Activated T-cell treated with anti-CD3 and anti-CD28 coated beads for 4 hours (primary cell): Measurements from ENCODE around the gene PLEKHD1.

Experiments
- DNase-seq: peaks from one replicate; pipeline ENCODE4 v3.0.0-alpha.2; 2020

The PLEKHD1 gene

GRCh38 chr14:69522026-69522425 is 37.5 kb downstream of the PLEKHD1 start:
- DNase-seq, result no peak

DNA sequence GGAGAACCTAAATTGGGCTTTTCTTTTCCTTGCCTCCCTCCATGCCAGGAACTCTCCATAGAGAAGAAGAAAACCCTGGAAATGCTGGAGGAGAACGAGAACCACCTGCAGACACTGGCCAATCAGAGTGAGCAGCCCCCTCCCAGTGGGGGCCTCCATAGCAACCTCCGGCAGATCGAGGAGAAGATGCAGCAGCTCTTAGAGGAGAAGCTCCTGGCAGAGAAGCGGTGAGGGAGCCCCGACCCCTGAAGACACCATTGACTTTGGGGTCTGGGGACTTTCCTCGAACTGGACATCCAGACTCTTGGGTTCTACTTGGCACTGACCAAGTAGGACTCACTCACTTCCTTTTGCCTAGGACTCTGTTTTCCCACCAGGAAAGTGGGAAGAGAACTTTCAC is 41.4 kb downstream of the PLEKHD1 start:
- DNase-seq, result no peak

DNA sequence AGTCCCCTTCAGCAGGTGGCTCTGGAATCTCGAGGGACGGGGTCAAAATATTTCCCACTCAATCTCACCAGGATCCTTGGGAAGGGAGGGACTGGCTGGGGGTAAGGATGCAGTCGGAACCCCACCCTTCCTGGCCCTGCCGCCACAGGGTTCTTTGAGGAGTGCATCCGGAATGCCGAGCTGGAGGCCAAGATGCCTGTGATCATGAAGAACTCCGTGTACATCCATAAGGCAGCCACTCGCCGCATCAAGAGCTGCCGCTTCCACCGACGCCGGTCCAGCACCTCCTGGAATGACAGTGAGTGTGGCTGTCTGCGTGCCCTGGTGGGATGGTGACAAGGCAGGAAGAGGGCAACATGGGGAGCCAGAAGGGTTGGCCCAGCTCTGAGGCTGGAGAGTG is 43.1 kb downstream of the PLEKHD1 start:
- no peak for DNase-seq

- DNase-seq, result no peak
Observed at GRCh38 chr14:69528143-69528542, 43.6 kb downstream of the PLEKHD1 start.

- DNase-seq, result no peak
Observed at GRCh38 chr14:69528930-69529329, 44.4 kb downstream of the PLEKHD1 start.

DNA sequence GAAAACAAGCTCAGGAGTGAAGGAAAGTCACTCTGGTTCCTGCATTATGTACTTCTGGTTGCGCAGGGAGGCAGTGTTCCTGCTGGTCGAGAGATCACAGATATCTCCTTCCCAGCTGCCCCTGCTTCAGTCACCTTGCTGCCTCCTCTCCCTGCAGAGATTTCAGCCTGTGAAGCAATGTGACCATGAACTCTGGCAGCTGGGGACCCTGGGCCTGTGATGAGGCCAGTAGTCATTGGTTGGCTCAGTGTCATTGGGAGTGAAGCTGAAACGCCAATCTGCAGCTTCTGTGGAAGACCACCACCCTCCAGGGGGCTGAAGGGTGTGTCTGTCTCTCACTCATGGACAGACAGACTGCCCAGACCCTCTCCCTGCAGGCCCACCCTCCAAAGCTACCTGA is 45.0 kb downstream of the PLEKHD1 start:
- no peak for DNase-seq

DNA sequence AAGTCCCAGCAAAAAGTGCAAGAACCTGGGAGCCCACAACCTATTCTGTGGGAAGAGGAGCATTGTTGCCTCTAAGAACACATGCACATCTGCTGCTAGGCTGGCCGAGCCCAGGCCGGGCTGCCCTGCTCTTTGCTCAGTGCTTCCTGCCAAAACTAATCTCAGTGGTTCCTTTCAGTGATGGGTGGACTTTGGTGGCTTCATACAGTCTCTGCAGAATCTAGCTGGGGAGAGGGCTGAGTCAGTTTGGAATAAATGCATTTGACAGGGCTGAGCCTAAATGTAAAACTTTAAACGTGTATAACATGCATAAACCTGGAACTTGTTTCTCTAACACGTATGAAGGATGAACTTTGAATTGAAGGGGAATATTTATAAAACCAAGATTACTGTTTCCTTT is 45.6 kb downstream of the PLEKHD1 start:
- DNase-seq, result no peak

DNA sequence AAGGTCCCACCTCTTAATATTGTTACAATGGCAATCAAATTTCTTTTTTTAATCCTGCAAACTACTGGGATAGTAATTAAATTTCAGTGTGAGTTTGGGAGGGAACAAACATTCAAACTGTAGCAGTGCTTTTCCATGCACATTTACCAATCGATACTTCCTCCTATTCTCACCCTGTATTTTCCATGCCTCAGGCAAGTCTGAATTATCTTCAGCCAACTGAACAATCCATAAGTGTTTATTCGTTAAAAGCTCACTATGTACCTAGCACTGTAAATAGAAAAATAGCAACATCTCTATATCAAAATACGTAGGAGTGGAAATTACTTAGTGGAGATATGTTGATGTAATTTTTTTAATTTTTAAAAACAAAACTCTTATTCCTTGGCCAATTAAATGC is 46.6 kb downstream of the PLEKHD1 start:
- no peak for DNase-seq

GRCh38 chr14:69532561-69533340 is 48.2 kb downstream of the PLEKHD1 start:
- no peak for DNase-seq

- DNase-seq, result no peak
Observed at GRCh38 chr14:69535230-69535848, 50.8 kb downstream of the PLEKHD1 start.

DNA sequence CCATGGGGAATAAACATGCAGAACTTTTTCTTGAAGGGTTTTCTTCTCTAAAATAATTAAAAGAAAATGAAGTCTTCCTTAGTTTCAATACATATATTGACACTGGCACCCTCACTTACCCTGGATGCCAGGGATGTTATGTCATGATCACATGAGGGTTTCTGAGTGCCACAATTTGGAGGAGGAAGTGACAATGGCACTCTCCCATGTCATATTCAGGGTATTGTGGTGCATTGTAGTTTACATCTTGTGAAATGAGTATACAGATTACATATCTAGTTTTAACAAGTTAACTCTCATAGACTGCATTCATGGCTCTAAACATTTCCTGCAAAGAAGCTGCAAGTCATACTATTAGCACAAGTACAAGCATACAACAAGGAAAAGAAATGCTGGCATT is 52.4 kb downstream of the PLEKHD1 start:
- no peak for DNase-seq

DNA sequence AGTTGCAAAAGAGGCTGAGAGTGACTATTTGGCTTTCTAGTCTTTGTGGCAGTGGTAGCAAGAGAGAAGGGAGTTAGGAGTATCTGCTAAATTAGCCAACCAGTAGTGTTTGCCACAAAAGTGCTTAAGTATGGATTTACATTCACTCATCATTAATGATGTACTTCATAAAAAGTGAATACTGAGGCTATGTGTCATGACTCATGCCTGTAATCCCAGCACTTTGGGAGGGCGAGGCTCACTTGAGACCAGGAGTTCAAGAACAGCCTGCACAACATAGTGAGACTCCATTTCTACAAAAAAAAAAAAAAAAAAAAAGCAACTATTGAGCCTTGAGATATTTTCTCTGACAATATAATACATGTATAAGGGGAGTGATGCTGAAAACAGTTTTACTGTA is 53.4 kb downstream of the PLEKHD1 start:
- no peak for DNase-seq

DNA sequence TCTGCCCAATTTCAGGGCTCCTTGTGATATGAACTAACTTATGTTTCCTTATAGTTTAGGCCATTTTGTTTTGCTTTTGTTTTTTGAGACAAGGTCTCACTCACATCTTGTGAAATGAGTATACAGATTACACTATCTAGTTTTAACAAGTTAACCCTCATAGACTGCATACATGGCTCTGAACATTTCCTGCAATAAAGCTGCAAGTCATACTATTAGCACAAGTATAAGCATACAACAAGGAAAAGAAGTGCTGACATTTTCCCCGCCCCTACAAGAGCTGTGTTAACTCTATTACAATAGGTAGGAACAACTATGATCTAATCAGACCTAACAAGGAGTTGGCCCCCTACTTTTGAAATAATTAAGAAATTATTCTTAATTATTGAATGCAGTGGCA is 54.2 kb downstream of the PLEKHD1 start:
- no peak for DNase-seq

- DNase-seq, result no peak
Observed at GRCh38 chr14:69539631-69540410, 55.3 kb downstream of the PLEKHD1 start.

- no peak for DNase-seq
Observed at GRCh38 chr14:69540654-69541335, 56.3 kb downstream of the PLEKHD1 start.

- no peak for DNase-seq
Observed at GRCh38 chr14:69542311-69542710, 57.8 kb downstream of the PLEKHD1 start.

DNA sequence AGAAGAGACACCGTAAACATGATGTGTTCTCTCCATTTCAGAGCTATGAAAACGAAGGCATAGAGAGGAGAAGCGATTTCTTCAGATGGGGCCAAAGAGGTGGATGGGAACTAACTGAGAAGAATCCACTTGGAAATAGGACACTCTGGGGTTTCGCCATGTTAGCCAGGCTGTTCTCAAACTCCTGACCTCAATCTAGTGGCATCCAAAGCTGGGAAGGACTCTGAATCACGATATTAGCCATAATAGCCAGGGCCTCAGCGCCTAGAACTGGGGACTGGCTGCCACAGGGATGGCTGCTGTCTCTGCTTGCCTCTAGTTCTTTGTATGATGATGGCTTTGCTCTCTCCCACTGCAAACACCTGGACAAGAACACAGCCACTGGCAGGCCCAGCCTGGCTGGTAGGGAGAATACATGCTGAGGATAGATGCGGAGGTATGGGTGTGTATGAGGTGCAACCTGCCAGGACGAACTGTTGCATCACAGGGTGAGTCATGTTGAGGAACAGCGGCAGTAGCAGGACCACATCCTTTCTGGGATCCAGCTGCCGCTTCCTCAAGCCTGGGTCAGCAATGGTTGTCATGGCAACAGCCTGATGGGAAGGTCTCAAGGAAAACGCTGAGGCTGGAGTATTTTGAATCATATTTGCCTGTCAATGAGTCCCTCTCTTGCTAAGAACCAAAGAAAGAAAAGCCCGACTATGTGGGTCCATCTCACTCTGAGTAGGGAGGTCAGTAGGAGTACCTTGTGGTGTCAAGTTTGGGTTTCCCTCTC is 59.0 kb downstream of the PLEKHD1 start:
- no peak for DNase-seq

GRCh38 chr14:69547701-69548348 is 63.3 kb downstream of the PLEKHD1 start:
- no peak for DNase-seq

DNA sequence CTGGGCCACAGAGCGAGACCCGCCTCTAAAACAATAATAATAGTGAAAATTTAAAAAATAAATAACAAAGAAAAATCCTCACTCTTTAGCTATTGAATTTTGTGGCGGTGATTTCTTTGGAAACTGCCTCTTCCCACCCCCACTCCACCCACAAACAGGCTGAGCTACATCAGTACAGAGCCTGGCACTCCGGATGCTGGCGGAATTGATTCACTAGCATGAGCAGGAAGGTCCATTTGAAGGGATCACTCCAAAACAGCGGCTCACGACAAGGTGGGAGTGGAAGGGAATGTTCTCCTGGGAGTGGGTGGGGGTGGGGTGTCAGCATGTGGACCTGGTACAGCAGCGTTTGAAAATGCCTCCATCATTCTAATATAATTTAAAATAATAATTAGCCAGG is 64.0 kb downstream of the PLEKHD1 start:
- DNase-seq, result no peak

DNA sequence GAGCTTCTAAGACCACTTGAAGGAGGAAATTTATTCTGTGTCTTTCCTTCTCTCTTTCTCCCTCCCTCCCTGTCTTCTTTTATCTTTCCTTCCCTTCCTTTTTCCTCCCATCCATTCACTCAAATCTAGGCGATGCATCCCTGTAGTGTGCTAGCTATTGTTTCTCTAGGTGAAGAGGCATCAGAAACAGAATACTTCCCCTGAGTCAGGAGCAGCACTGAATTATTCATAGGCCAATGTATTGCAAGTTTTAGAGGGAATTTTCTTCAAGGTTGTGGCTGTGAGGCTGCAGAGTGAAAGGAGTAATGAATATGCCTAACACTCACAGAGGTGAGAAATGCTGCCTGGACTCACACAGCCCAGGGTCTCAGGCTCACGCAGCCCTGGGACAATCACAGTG is 67.0 kb downstream of the PLEKHD1 start:
- no peak for DNase-seq

DNA sequence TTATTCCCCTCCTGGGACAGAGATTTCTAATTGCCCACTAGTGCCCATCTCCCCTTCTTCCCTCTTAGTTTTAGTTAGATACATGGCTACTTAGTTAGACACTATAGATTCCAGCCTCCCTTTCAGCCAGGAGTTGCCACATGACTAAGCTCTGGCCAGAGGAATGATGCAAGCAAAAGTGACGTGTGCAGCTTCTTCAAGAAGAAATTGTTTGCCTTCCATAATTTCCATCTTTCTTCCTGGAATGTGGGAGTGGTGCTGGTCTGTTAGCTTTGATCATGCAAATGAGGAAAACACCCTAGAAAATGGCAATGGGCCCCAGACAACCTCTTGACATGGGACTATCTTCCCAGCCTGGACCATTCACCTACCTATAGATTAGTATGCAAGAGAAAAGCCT is 68.7 kb downstream of the PLEKHD1 start:
- no peak for DNase-seq

GRCh38 chr14:69554500-69554899 is 70.0 kb downstream of the PLEKHD1 start:
- DNase-seq, result no peak
